HepG2 (cell line): ENCODE measurements around the gene ZNF184. TPM values are rescaled to one million over a fixed set of nuclear protein-coding genes. Genes with fewer than 3 reads are reported as not detected.

Experiments used
- CBFB ChIP-seq: sonication (generic); formaldehyde crosslinking; IDR thresholded peaks from 2 replicates; pipeline ENCODE4 v1.4.0; 2020; ENCODE audit warnings: missing genetic modification reagents
- HOXA9 ChIP-seq: sonication (generic); formaldehyde crosslinking; IDR thresholded peaks from 2 replicates; pipeline ENCODE4 v1.8.1; 2022; ENCODE audit warnings: missing genetic modification reagents, mild to moderate bottlenecking, moderate library complexity, borderline replicate concordance
- JARID2 ChIP-seq: sonication (generic); formaldehyde crosslinking; IDR thresholded peaks from 2 replicates; pipeline ENCODE4 v1.8.1; 2023; ENCODE audit warnings: missing genetic modification reagents, inconsistent platforms; ENCODE audit not compliant: insufficient replicate concordance
- MTF2 ChIP-seq: sonication (generic); formaldehyde crosslinking; IDR thresholded peaks from 2 replicates; pipeline ENCODE4 v1.5.0; 2020; ENCODE audit warnings: missing genetic modification reagents, borderline replicate concordance
- RARG ChIP-seq: sonication (generic); formaldehyde crosslinking; IDR thresholded peaks from 2 replicates; pipeline ENCODE4 v1.4.0; 2020; ENCODE audit warnings: low read depth, mild to moderate bottlenecking, missing genetic modification reagents
- RBM39 ChIP-seq: fragments of 200-400 bp; formaldehyde crosslinking; IDR thresholded peaks from one replicate; pipeline ENCODE4 v1.6.1; 2018; ENCODE audit warnings: antibody characterized with exemption, mild to moderate bottlenecking, low read depth, low read length; ENCODE audit not compliant: poor library complexity, severe bottlenecking
- SRSF1 ChIP-seq: fragments of 200-400 bp; formaldehyde crosslinking; optimal IDR thresholded peaks from 2 replicates; pipeline ENCODE3; 2017; ENCODE audit warnings: mild to moderate bottlenecking, low read depth, low read length, moderate library complexity
- TMF1 ChIP-seq: sonication (generic); formaldehyde crosslinking; IDR thresholded peaks from 2 replicates; pipeline ENCODE4 v1.8.1; 2022; ENCODE audit warnings: low read depth, missing genetic modification reagents
- YEATS4 ChIP-seq: sonication (generic); formaldehyde crosslinking; IDR thresholded peaks from 2 replicates; pipeline ENCODE4 v1.4.0; 2020; ENCODE audit warnings: missing genetic modification reagents, borderline replicate concordance
- ZNF20 ChIP-seq: sonication (generic); formaldehyde crosslinking; IDR thresholded peaks from 2 replicates; pipeline ENCODE4 v1.4.0; 2020; ENCODE audit warnings: mild to moderate bottlenecking, moderate library complexity, missing genetic modification reagents
- ZNF607 ChIP-seq: sonication (generic); formaldehyde crosslinking; IDR thresholded peaks from 2 replicates; pipeline ENCODE4 v1.5.1; 2020; ENCODE audit warnings: missing genetic modification reagents, mild to moderate bottlenecking, borderline replicate concordance
- ZSCAN9 ChIP-seq: IDR thresholded peaks from 2 replicates; pipeline ENCODE4 v1.6.1; 2016; ENCODE audit warnings: borderline replicate concordance
- ZZZ3 ChIP-seq: sonication (generic); formaldehyde crosslinking; IDR thresholded peaks from 2 replicates; pipeline ENCODE4 v1.4.0; 2020; ENCODE audit warnings: missing genetic modification reagents, mild to moderate bottlenecking, borderline replicate concordance
- polyA plus RNA-seq, 8 experiments: library from polyadenylated mRNA; depleted of rRNA in 3 of 8; stranded (reverse) in 7 of 8; unstranded in 1 of 8; fragments of >200 nt; fragmentation: Illumina TruSeq in 4 of 8; extraction: Trizol in 4 of 8; gene quantifications; 2 replicates each; pipeline versions ENCODE4 v1.2.1 to v1.2.3, GENCODE V29; 2011 to 2016; ENCODE audit warnings: low read depth in 4 of 8, missing spikeins in 1 of 8, mixed read lengths in 1 of 8; ENCODE audit not compliant: insufficient read depth in 1 of 8
- total RNA-seq, 5 experiments: library from RNA; depleted of rRNA; stranded (reverse); fragments of >200 nt; fragmentation: Illumina TruSeq; extraction: Trizol; gene quantifications; 2 replicates each; pipeline ENCODE4 v1.2.3, GENCODE V29; 2016; ENCODE audit warnings: low read depth in 1 of 5
- TF ChIP-seq, protein P1 (sequence below): sonication (generic); formaldehyde crosslinking; IDR thresholded peaks from 2 replicates; pipeline ENCODE4 v1.4.0; 2020; ENCODE audit warnings: mild to moderate bottlenecking, missing genetic modification reagents
- TF ChIP-seq, protein P2 (sequence below): sonication (generic); formaldehyde crosslinking; IDR thresholded peaks from 2 replicates; pipeline ENCODE4 v1.4.0; 2020; ENCODE audit warnings: missing genetic modification reagents
- TF ChIP-seq, protein P3 (sequence below), 2 experiments: fragments of 450-650 bp in 1 of 2; sonication (generic) in 1 of 2; formaldehyde crosslinking; IDR thresholded peaks; 2 replicates each; pipeline versions ENCODE4 v1.5.0 to v1.8.0; 2020 to 2022; ENCODE audit warnings: mild to moderate bottlenecking in 1 of 2, missing genetic modification reagents in 1 of 2
- TF ChIP-seq, protein P4 (sequence below): sonication (generic); formaldehyde crosslinking; IDR thresholded peaks from 2 replicates; pipeline ENCODE4 v1.5.0; 2020; ENCODE audit warnings: missing genetic modification reagents, mild to moderate bottlenecking, borderline replicate concordance
- TF ChIP-seq, protein P5 (sequence below): sonication (generic); formaldehyde crosslinking; IDR thresholded peaks from 2 replicates; pipeline ENCODE4; 2020; ENCODE audit warnings: missing genetic modification reagents, mild to moderate bottlenecking, borderline replicate concordance

Gene ZNF184
- total and polyA plus RNA-seq, 2 of the 13 experiments (the other 11 are each of a cell fraction or from before 2014, with no cell fraction given): 2.1 to 10.1 TPM

DNA sequence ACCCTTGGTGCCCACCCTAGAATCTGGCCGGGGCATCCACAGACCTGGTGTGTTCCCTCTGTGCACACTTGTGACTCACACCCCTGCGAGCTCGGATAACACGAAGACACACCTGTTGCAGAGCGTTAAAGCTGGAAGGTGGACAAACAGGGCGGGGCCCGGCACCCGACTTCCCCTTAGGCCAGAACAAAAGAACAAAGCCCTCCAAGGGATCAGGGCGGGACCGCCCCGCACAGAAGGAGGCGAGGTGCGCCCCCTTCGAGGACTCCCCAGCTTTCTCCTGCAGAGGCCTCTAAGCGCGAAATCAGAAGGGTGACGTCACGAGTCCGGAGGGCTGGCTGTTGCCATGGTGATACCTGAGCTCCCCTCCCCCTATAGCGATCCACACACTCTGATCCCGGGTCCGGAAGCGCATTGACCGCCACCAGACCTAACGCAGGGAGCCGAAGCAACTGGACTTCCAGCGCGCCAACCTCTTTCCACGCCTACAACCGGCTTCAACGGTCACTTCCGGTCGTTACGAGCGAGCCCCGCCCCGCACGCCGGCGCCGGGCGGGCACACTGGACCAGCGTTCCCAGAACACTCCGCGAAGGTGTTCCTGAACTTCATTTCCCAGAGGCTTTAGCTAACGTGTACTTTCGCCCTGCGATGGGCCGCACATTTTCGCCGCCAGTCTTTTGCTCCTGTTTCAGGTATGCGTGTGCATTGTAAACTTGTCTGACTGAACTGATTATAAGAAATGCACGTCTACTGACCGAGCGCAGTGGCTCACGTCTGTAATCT is at the start of gene ZNF184 (continued):
- TF ChIP-seq, protein P1, sequence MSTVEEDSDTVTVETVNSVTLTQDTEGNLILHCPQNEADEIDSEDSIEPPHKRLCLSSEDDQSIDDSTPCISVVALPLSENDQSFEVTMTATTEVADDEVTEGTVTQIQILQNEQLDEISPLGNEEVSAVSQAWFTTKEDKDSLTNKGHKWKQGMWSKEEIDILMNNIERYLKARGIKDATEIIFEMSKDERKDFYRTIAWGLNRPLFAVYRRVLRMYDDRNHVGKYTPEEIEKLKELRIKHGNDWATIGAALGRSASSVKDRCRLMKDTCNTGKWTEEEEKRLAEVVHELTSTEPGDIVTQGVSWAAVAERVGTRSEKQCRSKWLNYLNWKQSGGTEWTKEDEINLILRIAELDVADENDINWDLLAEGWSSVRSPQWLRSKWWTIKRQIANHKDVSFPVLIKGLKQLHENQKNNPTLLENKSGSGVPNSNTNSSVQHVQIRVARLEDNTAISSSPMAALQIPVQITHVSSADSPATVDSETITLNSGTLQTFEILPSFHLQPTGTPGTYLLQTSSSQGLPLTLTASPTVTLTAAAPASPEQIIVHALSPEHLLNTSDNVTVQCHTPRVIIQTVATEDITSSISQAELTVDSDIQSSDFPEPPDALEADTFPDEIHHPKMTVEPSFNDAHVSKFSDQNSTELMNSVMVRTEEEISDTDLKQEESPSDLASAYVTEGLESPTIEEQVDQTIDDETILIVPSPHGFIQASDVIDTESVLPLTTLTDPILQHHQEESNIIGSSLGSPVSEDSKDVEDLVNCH: peak; percentile 71; the same call in 1 of the 2 replicates
- TF ChIP-seq ZSCAN9 (CRISPR knock-in tag) (peak; percentile 83), TMF1 (CRISPR knock-in tag) (0 out of 2 replicates have a peak, but pooled peaks have one; percentile 48), YEATS4 (peak; percentile 87), JARID2 (CRISPR knock-in tag) (no peak), HOXA9 (no peak), CBFB (CRISPR knock-in tag) (peak; percentile 82), ZNF607 (CRISPR knock-in tag) (no peak; the same call in none of the 2 replicates), ZZZ3 (CRISPR knock-in tag) (peak; percentile 81; the same call in 1 of the 2 replicates), RARG (no peak), SRSF1 (peak; percentile 74), ZNF20 (CRISPR knock-in tag) (0 out of 2 replicates have a peak, but pooled peaks have one; percentile 48), RBM39 (no peak), MTF2 (CRISPR knock-in tag) (no peak)
- TF ChIP-seq, protein P2, sequence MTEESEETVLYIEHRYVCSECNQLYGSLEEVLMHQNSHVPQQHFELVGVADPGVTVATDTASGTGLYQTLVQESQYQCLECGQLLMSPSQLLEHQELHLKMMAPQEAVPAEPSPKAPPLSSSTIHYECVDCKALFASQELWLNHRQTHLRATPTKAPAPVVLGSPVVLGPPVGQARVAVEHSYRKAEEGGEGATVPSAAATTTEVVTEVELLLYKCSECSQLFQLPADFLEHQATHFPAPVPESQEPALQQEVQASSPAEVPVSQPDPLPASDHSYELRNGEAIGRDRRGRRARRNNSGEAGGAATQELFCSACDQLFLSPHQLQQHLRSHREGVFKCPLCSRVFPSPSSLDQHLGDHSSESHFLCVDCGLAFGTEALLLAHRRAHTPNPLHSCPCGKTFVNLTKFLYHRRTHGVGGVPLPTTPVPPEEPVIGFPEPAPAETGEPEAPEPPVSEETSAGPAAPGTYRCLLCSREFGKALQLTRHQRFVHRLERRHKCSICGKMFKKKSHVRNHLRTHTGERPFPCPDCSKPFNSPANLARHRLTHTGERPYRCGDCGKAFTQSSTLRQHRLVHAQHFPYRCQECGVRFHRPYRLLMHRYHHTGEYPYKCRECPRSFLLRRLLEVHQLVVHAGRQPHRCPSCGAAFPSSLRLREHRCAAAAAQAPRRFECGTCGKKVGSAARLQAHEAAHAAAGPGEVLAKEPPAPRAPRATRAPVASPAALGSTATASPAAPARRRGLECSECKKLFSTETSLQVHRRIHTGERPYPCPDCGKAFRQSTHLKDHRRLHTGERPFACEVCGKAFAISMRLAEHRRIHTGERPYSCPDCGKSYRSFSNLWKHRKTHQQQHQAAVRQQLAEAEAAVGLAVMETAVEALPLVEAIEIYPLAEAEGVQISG (CRISPR knock-in tag): peak; percentile 95
- TF ChIP-seq, protein P3, sequence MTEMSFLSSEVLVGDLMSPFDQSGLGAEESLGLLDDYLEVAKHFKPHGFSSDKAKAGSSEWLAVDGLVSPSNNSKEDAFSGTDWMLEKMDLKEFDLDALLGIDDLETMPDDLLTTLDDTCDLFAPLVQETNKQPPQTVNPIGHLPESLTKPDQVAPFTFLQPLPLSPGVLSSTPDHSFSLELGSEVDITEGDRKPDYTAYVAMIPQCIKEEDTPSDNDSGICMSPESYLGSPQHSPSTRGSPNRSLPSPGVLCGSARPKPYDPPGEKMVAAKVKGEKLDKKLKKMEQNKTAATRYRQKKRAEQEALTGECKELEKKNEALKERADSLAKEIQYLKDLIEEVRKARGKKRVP (CRISPR knock-in tag; IDR thresholded peaks at IDR 0.05): no peak; a peak in 2 of 4 replicates
- TF ChIP-seq, protein P4, sequence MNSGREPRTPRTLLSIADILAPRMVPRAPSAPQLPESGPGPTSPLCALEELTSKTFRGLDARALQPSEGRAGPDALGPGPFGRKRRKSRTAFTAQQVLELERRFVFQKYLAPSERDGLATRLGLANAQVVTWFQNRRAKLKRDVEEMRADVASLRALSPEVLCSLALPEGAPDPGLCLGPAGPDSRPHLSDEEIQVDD (CRISPR knock-in tag): peak; percentile 51
- TF ChIP-seq, protein P5, sequence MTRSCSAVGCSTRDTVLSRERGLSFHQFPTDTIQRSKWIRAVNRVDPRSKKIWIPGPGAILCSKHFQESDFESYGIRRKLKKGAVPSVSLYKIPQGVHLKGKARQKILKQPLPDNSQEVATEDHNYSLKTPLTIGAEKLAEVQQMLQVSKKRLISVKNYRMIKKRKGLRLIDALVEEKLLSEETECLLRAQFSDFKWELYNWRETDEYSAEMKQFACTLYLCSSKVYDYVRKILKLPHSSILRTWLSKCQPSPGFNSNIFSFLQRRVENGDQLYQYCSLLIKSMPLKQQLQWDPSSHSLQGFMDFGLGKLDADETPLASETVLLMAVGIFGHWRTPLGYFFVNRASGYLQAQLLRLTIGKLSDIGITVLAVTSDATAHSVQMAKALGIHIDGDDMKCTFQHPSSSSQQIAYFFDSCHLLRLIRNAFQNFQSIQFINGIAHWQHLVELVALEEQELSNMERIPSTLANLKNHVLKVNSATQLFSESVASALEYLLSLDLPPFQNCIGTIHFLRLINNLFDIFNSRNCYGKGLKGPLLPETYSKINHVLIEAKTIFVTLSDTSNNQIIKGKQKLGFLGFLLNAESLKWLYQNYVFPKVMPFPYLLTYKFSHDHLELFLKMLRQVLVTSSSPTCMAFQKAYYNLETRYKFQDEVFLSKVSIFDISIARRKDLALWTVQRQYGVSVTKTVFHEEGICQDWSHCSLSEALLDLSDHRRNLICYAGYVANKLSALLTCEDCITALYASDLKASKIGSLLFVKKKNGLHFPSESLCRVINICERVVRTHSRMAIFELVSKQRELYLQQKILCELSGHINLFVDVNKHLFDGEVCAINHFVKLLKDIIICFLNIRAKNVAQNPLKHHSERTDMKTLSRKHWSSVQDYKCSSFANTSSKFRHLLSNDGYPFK (CRISPR knock-in tag): peak; percentile 91; the same call in 1 of the 2 replicates
